IMR-90 (cell line): ENCODE data around the gene ITPRID1. TPM values are rescaled to one million over a fixed set of nuclear protein-coding genes. Genes with fewer than 3 reads are reported as not detected.

Experiments
- ATAC-seq: fragments of 200-7000 bp; cut with Tn5 transposase; 2 replicates; pipeline ENCODE4 v1.9.1; 2020; ENCODE audit warnings: low read depth, mild to moderate bottlenecking, moderate library complexity
- BruUV-seq: library from RNA; stranded (reverse); fragments of 400-500 nt; replicated peaks from 2 replicates; lab custom pipeline; 2021; lab: Mats Ljungman, UMichigan
- CTCF ChIA-PET: fragments of 300-600 bp; formaldehyde crosslinking; extraction: SDS; loops from one replicate; lab custom pipeline; 2021; ENCODE audit warnings: antibody characterized with exemption; lab: Yijun Ruan, JAX
- POLR2A ChIA-PET: fragments of 300-600 bp; sonication (Branson Sonifier 250); formaldehyde crosslinking; loops from one replicate; lab custom pipeline; 2022; ENCODE audit warnings: antibody characterized with exemption; ENCODE audit not compliant: unreplicated experiment; lab: Charles Lee
- DNase-seq: peaks from one replicate; pipeline ENCODE4 v3.0.0; 2013
- H2AFZ ChIP-seq: replicated peaks from 2 replicates; pipeline ENCODE3; 2013; ENCODE audit warnings: low read length, mild to moderate bottlenecking; ENCODE audit not compliant: poor library complexity
- H2AK5ac ChIP-seq: 2 replicates; pipeline ENCODE4 v1.6.1; 2013; ENCODE audit warnings: low read depth, low read length, inconsistent platforms
- H2AK9ac ChIP-seq: replicated peaks from 2 replicates; pipeline ENCODE3; 2013; ENCODE audit warnings: mild to moderate bottlenecking, low read depth, low read length, moderate library complexity; ENCODE audit not compliant: poor library complexity
- H2BK120ac ChIP-seq: 2 replicates; pipeline ENCODE4 v1.6.1; 2013; ENCODE audit warnings: low read depth, low read length, inconsistent platforms
- H2BK15ac ChIP-seq: 3 replicates; pipeline ENCODE4 v1.6.1; 2013; ENCODE audit warnings: low read depth, low read length, inconsistent platforms
- H2BK20ac ChIP-seq: 2 replicates; pipeline ENCODE4 v1.6.1; 2013; ENCODE audit warnings: low read depth, mild to moderate bottlenecking, inconsistent platforms, low read length, moderate library complexity
- H2BK5ac ChIP-seq: 2 replicates; pipeline ENCODE4 v1.6.1; 2013; ENCODE audit warnings: mild to moderate bottlenecking, low read depth, low read length, inconsistent platforms; ENCODE audit not compliant: poor library complexity, severe bottlenecking
- H3K14ac ChIP-seq: replicated peaks from 2 replicates; pipeline ENCODE4 v1.6.1; 2013; ENCODE audit warnings: low read depth, low read length, inconsistent platforms
- H3K18ac ChIP-seq: 2 replicates; pipeline ENCODE4 v1.6.1; 2013; ENCODE audit warnings: low read depth, low read length, control low read depth
- H3K23ac ChIP-seq: 2 replicates; pipeline ENCODE4 v1.6.1; 2013; ENCODE audit warnings: low read depth, low read length, inconsistent platforms
- H3K27ac ChIP-seq: 2 replicates; pipeline ENCODE4 v1.5.1; 2013; ENCODE audit warnings: mild to moderate bottlenecking, control low read depth, low read length; ENCODE audit not compliant: insufficient read depth
- H3K27me3 ChIP-seq: 2 replicates; pipeline ENCODE4 v1.6.1; 2013; ENCODE audit warnings: low read length; ENCODE audit not compliant: control insufficient read depth, insufficient read depth
- H3K36me3 ChIP-seq: 2 replicates; pipeline ENCODE4 v1.6.1; 2013; ENCODE audit warnings: low read length, mixed read lengths; ENCODE audit not compliant: control insufficient read depth, insufficient read depth
- H3K4ac ChIP-seq: 2 replicates; pipeline ENCODE4 v1.6.1; 2013; ENCODE audit warnings: low read depth, low read length, inconsistent platforms
- H3K4me1 ChIP-seq: 2 replicates; pipeline ENCODE4 v1.6.1; 2013; ENCODE audit warnings: low read length, mixed read lengths; ENCODE audit not compliant: control insufficient read depth, insufficient read depth
- H3K4me2 ChIP-seq: 2 replicates; pipeline ENCODE4 v1.6.1; 2013; ENCODE audit warnings: low read depth, mild to moderate bottlenecking, control low read depth, low read length, moderate library complexity
- H3K4me3 ChIP-seq: 2 replicates; pipeline ENCODE4 v1.5.1; 2013; ENCODE audit warnings: low read depth, mild to moderate bottlenecking, control low read depth, low read length, moderate library complexity; ENCODE audit not compliant: insufficient read depth
- H3K56ac ChIP-seq: 2 replicates; pipeline ENCODE4 v1.6.1; 2013; ENCODE audit warnings: low read length, inconsistent platforms; ENCODE audit not compliant: insufficient read depth; ENCODE audit errors: extremely low read depth
- H3K79me1 ChIP-seq, 2 experiments: 2 replicates each; pipeline ENCODE4 v1.6.1; 2013; ENCODE audit warnings: low read length in 2 of 2, inconsistent platforms in 1 of 2, low read depth in 1 of 2
- H3K9ac ChIP-seq: 2 replicates; pipeline ENCODE4 v1.6.1; 2013; ENCODE audit warnings: low read depth, low read length, control low read depth
- H3K9me1 ChIP-seq: 2 replicates; pipeline ENCODE4 v1.6.1; 2013; ENCODE audit warnings: low read length, inconsistent platforms; ENCODE audit not compliant: insufficient read depth
- H3K9me3 ChIP-seq: 2 replicates; pipeline ENCODE4 v1.6.1; 2013; ENCODE audit warnings: low read length; ENCODE audit not compliant: control insufficient read depth, insufficient read depth
- H4K20me1 ChIP-seq: 2 replicates; pipeline ENCODE4 v1.6.1; 2013; ENCODE audit warnings: low read length, inconsistent platforms; ENCODE audit not compliant: insufficient read depth
- H4K5ac ChIP-seq: 2 replicates; pipeline ENCODE4 v1.6.1; 2013; ENCODE audit warnings: mild to moderate bottlenecking, low read depth, low read length, control low read depth
- H4K8ac ChIP-seq, 2 experiments: 2 replicates each; pipeline ENCODE4 v1.6.1; 2013; ENCODE audit warnings: low read depth in 2 of 2, low read length in 2 of 2, control low read depth in 1 of 2, inconsistent platforms in 1 of 2
- H4K91ac ChIP-seq: 2 replicates; pipeline ENCODE4 v1.6.1; 2013; ENCODE audit warnings: low read depth, low read length, inconsistent platforms; ENCODE audit not compliant: insufficient read depth
- CEBPB ChIP-seq: IDR thresholded peaks from 2 replicates; pipeline ENCODE4 v1.6.1; 2012; ENCODE audit warnings: low read depth, low read length, improper control_type of control experiment
- CTCF ChIP-seq: conservative IDR thresholded peaks from 2 replicates; pipeline ENCODE4 v1.5.1; 2012; ENCODE audit warnings: mild to moderate bottlenecking, low read depth, low read length, improper control_type of control experiment
- FOS ChIP-seq: fragments of 150-350 bp; IDR thresholded peaks from 2 replicates; pipeline ENCODE4 v1.6.1; 2016; ENCODE audit warnings: low read depth, low read length
- MXI1 ChIP-seq: IDR thresholded peaks from 2 replicates; pipeline ENCODE4 v1.6.1; 2012; ENCODE audit warnings: low read depth, mild to moderate bottlenecking, low read length, moderate library complexity, borderline replicate concordance
- NFE2L2 ChIP-seq: fragments of 150-350 bp; IDR thresholded peaks from 2 replicates; pipeline ENCODE4 v1.6.1; 2016; ENCODE audit warnings: low read depth, mild to moderate bottlenecking, low read length
- POLR2A ChIP-seq: IDR thresholded peaks from 2 replicates; pipeline ENCODE4 v1.6.1; 2012; ENCODE audit warnings: mild to moderate bottlenecking, low read depth, low read length
- RAD21 ChIP-seq: IDR thresholded peaks from 2 replicates; pipeline ENCODE4 v1.6.1; 2012; ENCODE audit warnings: low read length, improper control_type of control experiment
- SMC3 ChIP-seq: fragments of 150-350 bp; IDR thresholded peaks from 2 replicates; pipeline ENCODE4 v1.6.1; 2016; ENCODE audit warnings: low read depth, mild to moderate bottlenecking, antibody characterized with exemption, low read length, moderate library complexity
- WGBS, 2 experiments: methylation state at CpG; one replicate each; pipeline versions ENCODE4 v1.1.5 to v1.1.7; 2013; ENCODE audit warnings: missing lambda C conversion rate in 2 of 2; ENCODE audit not compliant: insufficient read length in 1 of 2; ENCODE audit errors: extremely low coverage in 2 of 2; 5-methylcytosine and 5-hydroxymethylcytosine counted together
- dilution Hi-C: fragments of 300-500 bp; cut with HindIII; formaldehyde crosslinking; loops from one replicate; pipeline ENCODE4 v1.14.3; 2018; ENCODE audit warnings: low sequenced_read_pairs; ENCODE audit not compliant: unreplicated experiment
- in situ Hi-C: fragments of 300-500 bp; cut with MboI; formaldehyde crosslinking; loops from 3 replicates; pipeline ENCODE4 v1.14.3; 2019; ENCODE audit warnings: low sequenced_read_pairs, inconsistent platforms, mixed read lengths
- intact Hi-C: fragments of 100-400 bp; cut with micrococcal nuclease; formaldehyde crosslinking; loops from 2 replicates; pipeline ENCODE4 v1.10.0; 2022
- polyA plus RNA-seq, 3 experiments: library from polyadenylated mRNA; depleted of rRNA; stranded (reverse); fragments of >200 nt; gene quantifications; 2 replicates each; pipeline ENCODE4 v1.2.3, GENCODE V29; 2012; ENCODE audit warnings: low replicate concordance in 1 of 3
- total RNA-seq: library from RNA; depleted of rRNA; stranded (reverse); fragments of >200 nt; gene quantifications from 2 replicates; pipeline ENCODE4 v1.2.3, GENCODE V29; 2012
- TF ChIP-seq, protein P1 (sequence below): fragments of 150-350 bp; IDR thresholded peaks from 2 replicates; pipeline ENCODE4 v1.6.1; 2017; ENCODE audit warnings: mild to moderate bottlenecking, antibody characterized with exemption, low read length, low read depth

The ITPRID1 gene
- total and polyA plus RNA-seq, 2 of the 4 experiments (the other 2 are of a cell fraction): not detected

DNA sequence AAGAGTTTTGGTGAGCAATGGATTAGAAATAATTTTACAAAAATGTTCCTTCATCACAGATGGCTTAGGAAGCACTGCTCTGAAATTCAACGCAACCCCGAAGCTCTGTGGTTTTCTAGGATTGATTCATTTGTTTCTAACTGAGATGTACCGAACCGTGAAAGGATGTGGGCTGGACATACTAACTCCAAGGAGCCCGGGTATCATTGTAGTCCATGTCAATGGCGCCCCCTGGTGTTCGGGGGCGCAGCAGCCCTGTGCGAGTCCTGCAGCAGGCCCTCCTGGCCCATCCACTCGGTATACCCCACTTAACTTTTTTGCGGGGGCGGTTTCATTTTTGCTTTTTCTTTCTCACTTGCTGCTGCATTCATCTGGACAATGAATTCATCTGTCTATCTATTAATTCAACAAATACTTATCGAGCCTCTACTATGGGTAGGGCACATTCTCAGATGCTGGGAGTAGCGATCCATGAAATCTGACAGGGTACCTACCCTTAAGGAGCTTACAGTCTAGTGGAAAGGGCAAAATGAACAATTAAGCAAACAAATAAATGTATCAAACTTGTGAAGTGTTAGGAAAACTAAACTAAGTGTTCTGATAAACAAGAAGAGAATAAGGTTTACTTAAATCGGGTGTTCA lies 25.2 kb upstream of the ITPRID1 start:
- no peak for ATAC-seq
- H4K91ac ChIP-seq: no peak overlapping the region
- H3K9me3 ChIP-seq: no peaks in the 10 kb centered on the region

More for the DNA sequence above, 25.2 kb upstream of the ITPRID1 start:
- H3K4me1 ChIP-seq: no peaks in the 10 kb centered on the region
- no peak overlapping the region for H3K9ac ChIP-seq
- H3K27ac ChIP-seq: no peak overlapping the region
- H3K4me3 ChIP-seq: no peak overlapping the region
- ChIA-PET CTCF (no interaction called here), POLR2A (no interaction called here)
- H3K79me1 ChIP-seq: no peaks in the 10 kb centered on the region
- in situ Hi-C loops (no loop called here), dilution Hi-C loops (no loop called here), intact Hi-C loops (no loop called here)
- H3K36me3 ChIP-seq: no peaks in the 10 kb centered on the region
- peak; percentile 37; the same call in 1 of the 2 replicates for TF ChIP-seq CTCF
- TF ChIP-seq, protein P1, sequence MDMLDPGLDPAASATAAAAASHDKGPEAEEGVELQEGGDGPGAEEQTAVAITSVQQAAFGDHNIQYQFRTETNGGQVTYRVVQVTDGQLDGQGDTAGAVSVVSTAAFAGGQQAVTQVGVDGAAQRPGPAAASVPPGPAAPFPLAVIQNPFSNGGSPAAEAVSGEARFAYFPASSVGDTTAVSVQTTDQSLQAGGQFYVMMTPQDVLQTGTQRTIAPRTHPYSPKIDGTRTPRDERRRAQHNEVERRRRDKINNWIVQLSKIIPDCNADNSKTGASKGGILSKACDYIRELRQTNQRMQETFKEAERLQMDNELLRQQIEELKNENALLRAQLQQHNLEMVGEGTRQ: no peak
- TF ChIP-seq NFE2L2: no peak
- no peak; the same call in 1 of the 2 replicates for TF ChIP-seq RAD21
- TF ChIP-seq FOS: no peak
- no peak for TF ChIP-seq POLR2A
- TF ChIP-seq SMC3: 0 out of 2 replicates have a peak, but pooled peaks have one; percentile 20
- TF ChIP-seq MXI1: no peak
- no peak for TF ChIP-seq CEBPB
- no peak overlapping the region for H3K4ac ChIP-seq
- H3K56ac ChIP-seq: no peak overlapping the region
- no peak overlapping the region for H2AK9ac ChIP-seq
- no peak overlapping the region for H2BK5ac ChIP-seq
- H3K9me1 ChIP-seq: no peaks in the 10 kb centered on the region
- H2BK15ac ChIP-seq: no peak overlapping the region
- H2AK5ac ChIP-seq: no peak overlapping the region
- no peak overlapping the region for H2BK20ac ChIP-seq
- H3K18ac ChIP-seq: no peak overlapping the region
- DNase-seq: no peak
- H4K5ac ChIP-seq: no peak overlapping the region
- H3K27me3 ChIP-seq: no peaks in the 10 kb centered on the region
- BruUV-seq: no TSS peak
- 40% methylated on average over 4 of the region's 15 CpGs; no CpG with 5 or more reads in 1 of the 2 experiments for WGBS, 2 experiments
- H3K4me2 ChIP-seq: no peak overlapping the region
- H2AFZ ChIP-seq: no peak overlapping the region
- no peak overlapping the region for H3K23ac ChIP-seq
- H4K8ac ChIP-seq: no peak overlapping the region
- H3K14ac ChIP-seq: no peak overlapping the region
- no peak overlapping the region for H2BK120ac ChIP-seq
- no peaks in the 10 kb centered on the region for H4K20me1 ChIP-seq
